NCI-H1436 treated with DMSO at 0.1 percent for 48 hours (cell line): ENCODE measurements around the gene EXOSC2.

Source experiments
- DNase-seq: peaks from one replicate; lab custom pipeline; 2025; lab: John Stamatoyannopoulos, UW

The EXOSC2 gene

DNA sequence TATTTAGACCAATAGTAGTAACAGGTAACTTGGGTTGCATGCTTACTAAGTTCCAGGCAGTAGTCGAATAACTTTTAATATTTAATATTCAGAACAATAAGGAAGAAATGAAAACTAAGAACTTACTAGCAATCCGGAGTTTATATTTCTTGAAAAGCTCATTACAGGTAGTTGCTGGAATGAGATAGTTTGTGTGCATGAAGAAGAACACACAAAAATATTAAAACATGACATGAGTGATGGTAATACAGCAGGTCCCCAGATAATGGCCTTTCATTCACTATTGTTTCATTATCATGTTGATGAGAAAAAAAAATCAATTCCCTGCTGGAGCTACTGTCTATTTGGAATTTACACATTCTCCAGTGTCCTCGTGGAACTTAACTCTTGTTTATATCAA, 44.7 kb downstream of the EXOSC2 start:
- no peak for DNase-seq

DNA sequence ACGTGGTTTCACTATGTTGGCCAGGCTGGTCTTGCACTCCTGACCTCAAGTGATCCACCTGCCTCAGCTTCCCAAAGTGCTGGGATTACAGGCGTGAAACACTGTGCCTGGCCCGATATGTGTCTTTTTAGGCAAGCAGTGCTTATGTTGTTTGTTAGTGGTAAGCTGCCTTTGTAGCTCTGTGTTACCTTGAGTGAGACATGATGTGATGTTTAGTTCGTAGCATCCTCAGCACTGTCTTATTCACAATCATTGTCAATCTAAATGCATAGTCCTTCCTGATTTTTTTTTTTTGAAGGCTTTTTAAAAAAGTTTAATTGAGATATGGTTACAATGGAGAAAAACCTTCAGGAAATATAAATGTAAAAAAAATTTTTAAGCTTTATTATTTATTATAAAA, 45.5 kb downstream of the EXOSC2 start:
- no peak for DNase-seq

DNA sequence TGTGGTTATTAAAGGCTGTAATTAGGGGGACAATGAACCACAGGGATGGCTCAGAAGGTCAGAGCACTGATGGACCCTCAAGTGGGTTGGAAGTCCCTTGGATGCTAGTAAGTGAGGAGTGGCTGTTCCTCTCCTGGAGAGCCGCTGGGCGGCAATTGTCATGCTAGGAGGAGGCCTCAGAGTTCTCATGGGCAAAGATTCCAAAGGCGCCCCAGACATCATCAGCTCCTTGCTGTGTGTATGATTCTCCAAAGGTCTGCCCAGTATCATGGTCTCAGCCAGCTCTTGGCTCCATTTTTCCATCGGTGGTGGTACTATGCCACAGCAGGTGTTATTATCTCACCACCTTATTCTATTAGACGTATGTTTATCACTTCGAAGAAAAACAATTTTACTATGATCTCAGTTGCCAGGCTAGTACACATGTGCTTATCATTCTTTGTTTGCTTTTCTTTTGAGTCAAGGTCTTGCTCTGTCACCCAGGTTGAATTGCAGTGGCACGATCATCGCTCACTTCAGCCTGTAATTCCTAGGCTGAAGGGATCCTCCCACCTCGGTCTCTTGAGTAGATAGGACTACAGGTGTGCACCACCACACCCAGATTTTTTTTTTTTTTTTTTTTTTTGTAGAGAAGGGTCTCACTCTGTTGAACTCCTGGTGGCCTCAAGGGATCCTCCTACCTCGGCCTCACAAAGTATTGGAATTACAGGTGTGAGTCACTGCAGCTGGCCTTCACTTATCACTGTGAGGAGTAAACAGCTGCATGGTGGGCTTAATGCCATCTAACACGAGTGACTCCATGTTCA, 46.8 kb downstream of the EXOSC2 start:
- DNase-seq, result no peak

DNA sequence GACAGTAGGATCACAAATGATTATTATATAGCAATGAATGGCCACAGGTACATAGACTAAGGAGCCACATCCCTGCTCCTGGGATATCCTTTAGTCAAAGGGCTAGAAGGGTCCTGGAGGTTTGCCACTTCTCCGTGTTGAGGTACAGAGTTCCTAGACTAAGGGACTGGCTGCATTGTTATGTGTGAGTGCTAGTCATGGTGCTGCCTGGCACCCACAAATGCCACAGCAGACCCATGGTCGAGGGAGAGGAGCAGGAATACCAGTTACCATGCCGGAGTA, 47.4 kb downstream of the EXOSC2 start:
- DNase-seq, result no peak

DNA sequence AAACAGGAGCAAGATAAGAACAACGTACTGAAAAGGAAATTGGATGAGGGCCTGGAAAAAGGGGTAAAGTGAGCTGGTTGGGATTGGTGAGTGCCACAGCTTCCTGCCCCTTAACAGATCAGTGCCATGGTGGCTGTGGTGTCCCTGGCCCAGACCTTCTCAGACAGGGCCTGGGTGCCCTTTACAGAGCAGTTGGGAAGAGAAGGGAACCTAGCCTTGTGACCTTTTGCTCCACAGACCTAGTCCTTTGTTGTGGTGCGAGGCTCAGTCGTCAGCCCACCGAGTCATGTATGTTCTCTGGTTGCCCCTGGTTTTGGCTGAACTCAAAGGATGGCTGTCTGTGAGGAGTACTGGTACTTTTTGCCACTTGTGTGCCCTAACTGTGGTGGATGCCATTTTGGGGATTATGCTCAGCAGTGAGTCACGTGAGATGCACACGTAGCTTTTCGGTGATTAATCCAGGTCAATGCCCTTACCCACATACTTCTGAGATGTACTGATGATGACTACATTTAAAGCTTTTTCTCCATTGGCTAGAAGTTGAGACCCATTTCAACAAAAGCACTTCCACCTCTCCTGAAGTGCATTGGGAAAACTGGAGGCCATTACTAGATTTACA, 48.4 kb downstream of the EXOSC2 start:
- DNase-seq, result no peak

DNA sequence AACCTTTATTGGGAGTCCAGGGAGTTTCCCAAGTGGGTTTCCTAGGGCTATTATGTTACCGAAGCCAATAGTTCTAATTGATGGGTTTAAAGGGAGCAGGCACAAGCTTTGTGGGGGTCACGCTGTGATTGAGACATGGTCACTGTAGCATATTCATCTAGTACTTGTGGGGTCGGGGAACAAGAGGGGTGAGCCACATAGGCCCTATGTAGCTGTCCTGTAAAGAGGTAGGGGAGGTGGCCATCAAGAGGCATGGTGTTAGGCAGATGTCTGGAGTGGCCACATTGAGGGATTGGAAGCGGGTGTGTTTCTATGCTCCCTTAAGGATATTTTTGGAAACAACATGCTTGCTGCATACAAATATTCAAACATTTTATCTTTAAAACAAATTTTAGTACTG, 50.1 kb downstream of the EXOSC2 start:
- DNase-seq, result no peak

DNA sequence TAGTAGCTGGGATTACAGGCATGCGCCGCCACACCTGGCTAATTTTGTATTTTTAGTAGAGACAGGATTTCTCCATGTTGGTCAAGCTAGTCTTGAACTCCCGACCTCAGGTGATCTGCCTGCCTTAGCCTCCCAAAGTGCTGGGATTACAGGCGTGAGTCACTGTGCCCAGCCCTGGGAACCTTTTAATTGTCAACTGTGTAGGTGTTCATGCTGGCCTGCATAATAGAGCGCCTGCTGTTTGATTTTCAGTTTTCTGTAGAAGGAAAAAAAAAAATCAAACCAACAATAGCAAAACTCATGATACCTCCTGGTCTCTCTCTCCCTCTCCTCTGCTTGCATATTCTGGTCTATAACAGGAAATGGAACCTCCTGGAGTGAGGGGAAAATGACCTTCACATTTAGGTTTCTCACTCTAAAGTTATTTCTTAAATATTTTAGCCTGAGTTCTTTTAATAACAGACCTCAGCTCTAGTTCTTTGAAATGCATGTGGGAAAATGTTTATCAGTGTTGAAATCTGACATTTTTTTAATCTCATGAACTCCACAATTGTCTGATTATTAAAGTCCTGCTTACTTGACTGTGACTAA, 51.7 kb downstream of the EXOSC2 start:
- no peak for DNase-seq

DNA sequence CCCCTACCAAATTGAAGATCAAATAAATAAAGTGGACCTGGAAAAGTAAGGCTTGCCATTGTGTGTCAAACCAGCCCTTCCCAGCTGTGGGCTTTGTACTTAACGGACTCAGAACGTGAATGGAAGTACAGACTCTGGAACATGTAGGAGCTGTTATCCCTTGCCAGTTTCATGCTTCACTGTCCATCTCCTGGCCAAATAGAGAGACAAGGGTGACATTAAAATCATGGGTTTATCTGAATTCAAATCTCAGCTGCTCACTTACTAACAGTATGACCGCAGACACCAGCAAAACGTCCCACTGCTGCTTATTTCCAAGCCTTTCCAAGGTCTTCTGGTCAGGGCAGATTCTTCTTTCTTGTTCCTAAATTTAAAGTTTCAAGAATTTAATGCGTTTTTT, 52.2 kb downstream of the EXOSC2 start:
- no peak for DNase-seq

DNA sequence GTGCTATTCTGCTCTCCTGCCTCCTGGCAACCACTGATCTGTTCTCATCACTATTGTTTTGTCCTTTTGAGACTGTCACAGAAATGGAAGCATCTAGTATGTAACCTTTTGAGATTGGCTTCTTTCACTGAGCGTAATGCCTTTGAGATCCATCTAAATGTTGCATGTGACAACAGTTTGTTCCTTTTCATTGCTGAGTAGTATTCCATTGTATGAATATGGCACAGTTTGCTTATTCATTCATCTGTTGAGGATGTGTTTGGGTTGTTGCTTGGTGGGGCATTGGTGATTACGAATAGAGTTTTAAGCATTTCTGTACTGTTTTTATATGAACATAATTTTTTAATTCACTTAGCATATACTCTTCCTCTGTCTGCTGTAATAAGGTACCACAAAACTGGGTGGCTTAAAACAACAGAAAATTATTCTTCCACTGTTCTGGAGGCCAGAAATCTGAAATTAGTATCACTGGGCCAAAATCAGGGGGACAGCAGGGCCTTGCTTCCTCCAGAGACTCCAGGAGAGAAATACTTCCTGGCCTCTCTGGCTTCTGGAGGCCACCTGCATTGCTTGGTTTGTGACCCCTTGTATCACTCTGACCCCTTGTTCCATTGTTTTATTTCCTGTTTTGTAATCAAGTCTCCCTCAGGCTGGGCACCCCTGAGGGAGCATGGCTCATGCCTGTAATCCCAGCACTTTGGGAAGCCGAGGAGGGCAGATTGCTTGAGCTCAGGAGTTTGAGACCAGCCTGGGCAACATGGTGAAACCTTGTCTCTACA, 53.0 kb downstream of the EXOSC2 start:
- no peak for DNase-seq

DNA sequence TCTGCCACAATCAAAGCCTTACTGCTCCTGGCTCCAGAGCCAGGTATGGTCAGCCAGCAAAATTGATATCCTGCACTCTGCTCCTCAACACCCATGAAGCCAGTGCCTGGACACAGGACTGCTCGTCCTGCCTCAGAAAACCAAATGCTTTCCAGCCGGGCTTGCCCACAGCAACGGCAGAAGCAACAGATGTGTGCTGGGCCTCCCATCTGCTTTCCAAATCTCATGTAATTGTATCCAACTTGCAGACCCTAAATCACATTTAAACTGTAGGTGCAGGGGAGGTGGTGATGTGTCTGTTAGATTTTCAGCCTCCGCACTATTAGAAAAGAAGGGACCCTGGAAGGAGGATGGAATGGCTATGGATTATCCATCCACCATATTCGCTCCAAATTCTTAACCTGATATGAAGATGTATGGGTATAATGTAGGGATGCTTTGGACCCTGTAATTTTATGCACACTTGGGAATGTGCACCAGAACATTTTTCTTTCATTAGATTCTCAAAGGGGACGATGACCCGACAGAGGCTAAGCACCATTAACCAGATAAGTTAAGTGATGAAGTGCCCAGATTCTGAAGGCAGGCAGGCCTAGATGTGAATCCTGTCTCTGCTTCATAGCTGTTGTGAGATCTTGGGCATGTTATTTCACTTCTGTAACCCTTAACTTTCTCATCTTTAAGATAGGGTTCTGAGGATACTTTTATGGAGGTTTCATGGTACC, 58.2 kb downstream of the EXOSC2 start:
- no peak for DNase-seq
